ENCODE results near the gene FHIT. TPM values are rescaled to one million over a fixed set of nuclear protein-coding genes. Genes with fewer than 3 reads are reported as not detected.
A peak's percentile ranks its signal among the peaks of the same experiment; 100 is the strongest.
"Not testable (repeated sequence)": the region's sequence is repeated elsewhere in the genome, so short reads cannot be mapped to it uniquely, and the experiment has no call there.

The FHIT gene
- total RNA-seq, 1 donor from 2014 or later = 22.6 TPM

DNA sequence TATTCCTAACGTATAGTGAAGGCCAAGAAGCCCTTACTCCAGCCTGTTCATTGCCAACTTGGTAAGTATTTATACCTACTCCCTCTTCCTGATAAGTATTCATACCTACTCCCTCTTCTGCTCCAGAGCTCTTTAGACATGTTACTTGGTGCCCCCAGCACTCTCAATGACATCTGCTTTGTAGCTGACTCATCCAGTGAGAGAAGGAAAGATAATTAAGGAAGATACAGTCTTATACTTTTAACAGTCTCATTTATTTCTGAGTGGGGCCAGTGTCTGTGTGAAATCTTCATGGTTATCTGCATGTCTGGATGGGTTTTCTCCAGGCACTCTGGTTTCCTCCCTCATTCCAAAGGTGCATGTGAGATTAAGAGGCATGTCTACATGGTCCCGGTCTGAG lies 698.7 kb downstream of the FHIT start:
- peaks cover 6% of the 10 kb centered on the region for H3K9me3 Mint-ChIP-seq
- no peak for DNase-seq (ENCODE audit: low spot score)
- H3K27me3 Mint-ChIP-seq (ENCODE audit: insufficient read depth) = peaks cover 4% of the 10 kb centered on the region
- peaks cover 2% of the 10 kb centered on the region for H3K36me3 Mint-ChIP-seq (ENCODE audit: low read depth)
- peaks cover 35% of the 10 kb centered on the region for H3K4me1 Mint-ChIP-seq (ENCODE audit: low read depth)
- H3K4me3 Mint-ChIP-seq = no peak overlapping the region
- peak overlapping the region; percentile 1 for H3K27ac Mint-ChIP-seq
- intact Hi-C loops (cut with micrococcal nuclease) = loop anchor here (2.0 to 10.0 kb wide), 4 partner anchors 364 to 998 kb away; no protein-coding TSS in a partner anchor

DNA sequence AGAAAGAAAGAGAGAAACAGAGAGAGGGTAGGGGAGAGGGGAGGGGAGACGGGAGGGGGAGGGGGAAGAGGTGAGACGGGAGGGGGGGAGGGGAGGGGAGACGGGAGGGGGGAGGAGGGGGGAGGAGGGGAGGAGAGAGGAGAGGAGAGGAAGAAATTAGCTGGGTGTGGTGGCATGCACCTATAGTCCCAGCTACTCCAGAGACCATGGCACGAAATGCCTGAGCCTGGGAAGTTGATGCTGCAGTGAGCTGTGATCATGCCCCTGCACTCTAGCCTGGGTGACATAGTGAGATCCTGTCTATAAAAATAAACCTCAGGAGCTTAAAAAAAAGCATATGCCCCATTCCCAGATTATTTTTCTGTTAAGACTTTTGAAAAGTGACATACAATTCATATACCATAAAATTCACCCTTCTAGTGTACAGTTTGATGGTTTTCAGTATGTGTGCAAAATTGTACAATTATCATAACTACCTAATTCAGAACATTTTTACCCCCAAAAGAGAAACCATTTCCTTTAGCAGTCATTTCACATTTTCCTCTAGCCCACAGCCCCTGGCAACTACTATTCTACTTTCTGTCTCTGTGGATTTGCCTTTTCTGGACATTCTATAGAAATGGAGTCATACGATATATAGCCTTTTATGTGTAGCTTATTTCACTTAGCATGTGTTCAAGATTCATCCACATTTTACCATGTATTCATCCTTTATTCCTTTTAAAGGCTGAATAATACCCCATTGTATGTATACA lies 699.6 kb downstream of the FHIT start:
- Mint-ChIP-seq H3K4me3 (no peak overlapping the region), H3K4me1 (ENCODE audit: low read depth) (peaks cover 35% of the 10 kb centered on the region), H3K9me3 (peaks cover 6% of the 10 kb centered on the region), H3K36me3 (ENCODE audit: low read depth) (peaks cover 2% of the 10 kb centered on the region), H3K27ac (peak overlapping the region; percentile 75), H3K27me3 (ENCODE audit: insufficient read depth) (peaks cover 7% of the 10 kb centered on the region)
- intact Hi-C loops (cut with micrococcal nuclease) = loop anchor here (1.0 to 10.0 kb wide), 5 partner anchors 359 to 997 kb away; no protein-coding TSS in a partner anchor
- no peak for DNase-seq (ENCODE audit: low spot score)

DNA sequence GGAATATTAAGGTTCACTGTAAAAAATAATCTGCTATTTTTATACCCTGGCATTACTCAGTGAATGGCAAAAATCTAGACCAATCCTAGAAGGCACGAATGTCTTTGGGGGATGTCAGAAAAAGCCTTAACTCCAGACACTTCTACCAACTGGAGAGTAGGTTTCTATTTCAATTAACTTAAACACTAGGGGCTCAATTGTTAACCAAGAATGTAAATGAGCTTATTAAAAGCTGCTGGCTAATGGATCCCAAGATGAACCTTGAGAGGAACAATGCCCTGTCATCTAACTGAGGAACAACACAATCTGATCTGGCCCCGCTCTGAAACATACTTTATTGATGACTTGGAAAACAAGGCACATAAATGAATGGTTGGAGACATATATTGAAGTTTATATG lies 701.4 kb downstream of the FHIT start:
- peaks cover 6% of the 10 kb centered on the region for H3K9me3 Mint-ChIP-seq
- H3K27ac Mint-ChIP-seq = no peak overlapping the region
- no peak overlapping the region for H3K4me3 Mint-ChIP-seq
- peaks cover 8% of the 10 kb centered on the region for H3K27me3 Mint-ChIP-seq (ENCODE audit: insufficient read depth)
- DNase-seq (ENCODE audit: low spot score) = no peak
- peaks cover 2% of the 10 kb centered on the region for H3K36me3 Mint-ChIP-seq (ENCODE audit: low read depth)
- peaks cover 21% of the 10 kb centered on the region for H3K4me1 Mint-ChIP-seq (ENCODE audit: low read depth)
- intact Hi-C loops (cut with micrococcal nuclease) = loop anchor here (10.0 kb wide), 2 partner anchors 975 to 995 kb away; no protein-coding TSS in a partner anchor

DNA sequence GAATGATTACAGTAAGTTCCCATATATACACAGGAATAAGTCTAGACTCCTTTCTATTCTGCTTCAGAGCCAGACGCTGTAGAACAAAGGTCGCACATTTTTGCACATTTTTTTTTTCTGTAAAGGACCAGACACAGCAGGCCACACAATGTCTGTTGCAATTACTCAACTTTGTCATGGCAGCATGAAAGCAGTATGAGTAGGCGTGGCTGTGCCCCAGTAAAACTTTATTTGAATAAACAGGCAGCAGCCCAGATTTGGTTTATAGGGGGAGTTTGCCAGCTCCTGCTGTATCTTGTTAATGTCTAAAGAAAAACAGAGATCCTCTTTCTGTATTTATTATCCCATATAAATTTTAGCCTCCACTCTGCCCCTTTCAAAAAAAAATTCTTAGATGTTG lies 708.3 kb downstream of the FHIT start:
- H3K4me3 Mint-ChIP-seq = no peak overlapping the region
- intact Hi-C loops (cut with micrococcal nuclease) = no loop called here

DNA sequence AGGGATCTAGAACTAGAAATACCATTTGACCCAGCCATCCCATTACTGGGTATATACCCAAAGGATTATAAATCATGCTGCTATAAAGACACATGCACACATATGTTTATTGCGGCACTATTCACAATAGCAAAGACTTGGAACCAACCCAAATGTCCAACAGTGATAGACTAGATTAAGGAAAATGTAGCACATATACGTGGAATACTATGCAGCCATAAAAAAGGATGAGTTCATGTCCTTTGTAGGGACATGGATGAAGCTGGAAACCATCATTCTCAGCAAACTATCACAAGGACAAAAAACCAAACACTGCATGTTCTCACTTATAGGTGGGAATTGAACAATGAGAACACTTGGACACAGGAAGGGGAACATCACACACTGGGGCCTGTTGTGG lies 711.9 kb downstream of the FHIT start:
- peaks cover 11% of the 10 kb centered on the region for H3K9me3 Mint-ChIP-seq
- H3K27ac Mint-ChIP-seq; H3K27me3 Mint-ChIP-seq (ENCODE audit: insufficient read depth); H3K4me1 Mint-ChIP-seq (ENCODE audit: low read depth); H3K36me3 Mint-ChIP-seq (ENCODE audit: low read depth); intact Hi-C loops (cut with micrococcal nuclease); DNase-seq (ENCODE audit: low spot score); H3K4me3 Mint-ChIP-seq: not testable (repeated sequence)

More for the DNA sequence above, 708.3 kb downstream of the FHIT start:
- Mint-ChIP-seq H3K27me3 (ENCODE audit: insufficient read depth) (peaks cover 12% of the 10 kb centered on the region), H3K27ac (no peak overlapping the region), H3K4me1 (ENCODE audit: low read depth) (no peaks in the 10 kb centered on the region), H3K36me3 (ENCODE audit: low read depth) (no peaks in the 10 kb centered on the region), H3K9me3 (peaks cover 3% of the 10 kb centered on the region)
- no peak for DNase-seq (ENCODE audit: low spot score)

DNA sequence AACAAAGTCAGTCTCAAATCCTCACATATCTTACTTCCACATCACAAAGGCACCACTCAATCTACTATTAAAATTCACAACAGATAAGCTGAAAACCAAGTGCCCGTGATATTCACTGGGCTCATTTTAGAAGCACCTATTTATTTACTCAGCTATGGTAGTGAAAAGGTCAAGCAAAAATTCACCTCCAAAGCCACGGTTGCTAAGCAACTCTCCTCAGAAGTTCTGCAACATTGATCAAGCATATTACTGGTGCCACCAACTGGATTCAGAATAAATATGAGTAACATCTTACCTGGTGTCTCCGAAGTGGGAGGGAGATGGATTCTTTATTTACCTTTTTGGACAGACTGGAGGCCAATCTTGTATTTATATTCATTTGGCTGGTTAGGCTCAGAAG lies 714.8 kb downstream of the FHIT start:
- DNase-seq (ENCODE audit: low spot score) = no peak
- Mint-ChIP-seq H3K9me3 (peaks cover 11% of the 10 kb centered on the region), H3K4me3 (no peak overlapping the region), H3K36me3 (ENCODE audit: low read depth) (no peaks in the 10 kb centered on the region), H3K4me1 (ENCODE audit: low read depth) (no peaks in the 10 kb centered on the region), H3K27ac (no peak overlapping the region), H3K27me3 (ENCODE audit: insufficient read depth) (peaks cover 4% of the 10 kb centered on the region)
- intact Hi-C loops (cut with micrococcal nuclease) = no loop called here

DNA sequence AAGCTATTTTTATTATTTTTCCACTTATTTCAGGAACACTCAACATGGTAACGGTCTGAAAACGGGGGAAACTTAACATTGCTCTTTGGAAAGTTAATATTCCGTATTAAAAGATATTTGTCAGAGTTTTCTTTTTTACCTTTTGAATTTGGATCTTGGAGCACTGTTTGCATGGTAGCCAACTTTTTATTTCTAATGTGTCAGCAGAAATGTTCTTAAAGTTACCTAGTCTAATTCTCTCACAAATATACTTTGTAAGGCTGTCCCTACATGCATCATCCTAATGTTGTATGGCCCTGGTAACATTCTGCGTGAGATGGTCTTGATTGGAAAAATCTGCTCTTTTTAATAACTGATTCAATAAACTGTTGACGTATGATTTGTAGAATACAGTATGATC lies 719.5 kb downstream of the FHIT start:
- DNase-seq (ENCODE audit: low spot score) = no peak
- Mint-ChIP-seq H3K36me3 (ENCODE audit: low read depth) (no peaks in the 10 kb centered on the region), H3K27me3 (ENCODE audit: insufficient read depth) (no peaks in the 10 kb centered on the region), H3K4me3 (no peak overlapping the region), H3K9me3 (no peaks in the 10 kb centered on the region), H3K4me1 (ENCODE audit: low read depth) (no peaks in the 10 kb centered on the region), H3K27ac (no peak overlapping the region)
- intact Hi-C loops (cut with micrococcal nuclease) = no loop called here

DNA sequence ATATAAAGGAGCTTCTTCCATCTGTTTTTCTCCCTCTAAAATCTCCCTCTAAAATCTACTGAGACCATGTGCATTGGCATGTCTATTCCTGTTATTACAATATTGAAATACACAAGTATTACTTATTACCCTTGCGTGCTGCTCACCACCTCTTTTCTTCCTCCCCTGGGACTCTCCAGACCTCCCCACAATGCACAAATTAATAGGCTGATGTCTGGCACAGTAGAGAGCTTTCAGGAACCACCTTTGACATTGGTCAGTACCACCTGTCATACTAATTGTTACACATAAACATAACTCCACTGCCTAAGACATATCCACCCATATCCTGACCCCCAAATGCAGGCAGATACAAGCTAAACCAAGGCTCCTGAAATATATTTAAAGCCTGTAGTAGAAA lies 722.6 kb downstream of the FHIT start:
- no peaks in the 10 kb centered on the region for H3K36me3 Mint-ChIP-seq (ENCODE audit: low read depth)
- no peaks in the 10 kb centered on the region for H3K9me3 Mint-ChIP-seq
- intact Hi-C loops (cut with micrococcal nuclease) = no loop called here
- H3K27me3 Mint-ChIP-seq (ENCODE audit: insufficient read depth) = no peaks in the 10 kb centered on the region
- H3K27ac Mint-ChIP-seq = no peak overlapping the region
- DNase-seq (ENCODE audit: low spot score) = no peak
- no peaks in the 10 kb centered on the region for H3K4me1 Mint-ChIP-seq (ENCODE audit: low read depth)
- no peak overlapping the region for H3K4me3 Mint-ChIP-seq

DNA sequence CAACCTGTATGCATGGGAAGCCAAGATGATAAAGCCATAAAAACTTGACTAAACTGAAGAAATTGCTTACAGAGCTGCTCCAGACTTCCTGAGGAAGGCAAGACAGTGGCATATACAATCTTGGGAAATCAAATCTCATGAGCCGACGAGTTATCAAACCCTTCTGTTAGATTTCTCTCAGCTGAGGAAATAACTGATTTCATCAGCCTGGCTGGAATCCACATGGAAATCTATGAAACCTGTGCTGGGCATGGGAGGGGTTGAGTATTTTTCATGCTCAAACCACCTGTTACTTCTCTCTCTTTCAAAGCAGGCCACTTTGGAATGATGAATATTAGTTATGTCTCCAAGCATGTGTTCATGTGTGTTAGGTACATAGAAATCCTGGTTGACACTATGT lies 727.7 kb downstream of the FHIT start:
- DNase-seq (ENCODE audit: low spot score) = no peak
- no peak overlapping the region for H3K4me3 Mint-ChIP-seq
- intact Hi-C loops (cut with micrococcal nuclease) = no loop called here
- H3K27ac Mint-ChIP-seq = no peak overlapping the region
- no peaks in the 10 kb centered on the region for H3K27me3 Mint-ChIP-seq (ENCODE audit: insufficient read depth)
- peaks cover 2% of the 10 kb centered on the region for H3K36me3 Mint-ChIP-seq (ENCODE audit: low read depth)
- no peaks in the 10 kb centered on the region for H3K4me1 Mint-ChIP-seq (ENCODE audit: low read depth)
- peaks cover 5% of the 10 kb centered on the region for H3K9me3 Mint-ChIP-seq

DNA sequence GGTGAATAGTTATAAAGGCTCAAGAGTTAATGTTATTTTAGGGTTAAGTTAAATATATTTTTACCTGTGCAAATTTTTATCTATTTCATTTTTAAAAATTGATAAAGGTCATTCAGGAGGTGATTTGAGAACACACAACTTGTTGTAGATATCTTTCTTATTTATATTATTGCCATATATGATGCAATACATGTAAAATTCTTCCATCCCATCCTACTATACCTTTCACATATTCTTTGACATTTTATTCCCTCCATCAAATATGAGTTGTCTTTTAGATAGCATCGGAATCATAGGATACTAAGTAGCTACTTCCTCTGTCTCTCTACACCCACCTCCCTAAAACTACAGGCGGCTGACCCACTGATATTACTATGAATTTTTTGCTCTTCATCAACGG lies 734.1 kb downstream of the FHIT start:
- DNase-seq (ENCODE audit: low spot score) = no peak
- Mint-ChIP-seq H3K9me3 (peaks cover 5% of the 10 kb centered on the region), H3K36me3 (ENCODE audit: low read depth) (peaks cover 2% of the 10 kb centered on the region), H3K27me3 (ENCODE audit: insufficient read depth) (no peaks in the 10 kb centered on the region), H3K4me3 (no peak overlapping the region), H3K4me1 (ENCODE audit: low read depth) (no peaks in the 10 kb centered on the region), H3K27ac (no peak overlapping the region)
- intact Hi-C loops (cut with micrococcal nuclease) = no loop called here

DNA sequence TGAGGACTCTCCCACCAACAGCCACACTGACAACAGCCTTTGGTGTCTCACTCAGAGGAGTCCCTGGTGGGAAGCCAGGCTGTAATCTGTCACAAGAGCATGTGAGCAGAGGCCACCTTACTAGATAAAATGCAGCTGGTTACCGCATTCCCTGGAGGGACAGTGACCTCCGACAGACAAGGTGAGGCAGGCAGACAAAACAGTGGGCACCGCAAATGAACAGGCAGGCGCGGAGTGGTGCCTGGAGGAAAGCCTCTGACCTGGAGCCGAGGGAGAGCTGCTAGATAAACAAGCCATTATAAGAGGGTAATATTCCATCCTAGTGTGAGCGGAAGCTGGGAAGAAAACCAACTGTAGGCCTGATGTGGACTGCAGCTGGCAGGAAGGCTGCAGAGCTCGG lies 736.4 kb downstream of the FHIT start:
- Mint-ChIP-seq H3K9me3 (no peaks in the 10 kb centered on the region), H3K36me3 (ENCODE audit: low read depth) (no peaks in the 10 kb centered on the region), H3K4me1 (ENCODE audit: low read depth) (no peaks in the 10 kb centered on the region), H3K27ac (no peak overlapping the region), H3K4me3 (no peak overlapping the region), H3K27me3 (ENCODE audit: insufficient read depth) (no peaks in the 10 kb centered on the region)
- DNase-seq (ENCODE audit: low spot score) = no peak
- intact Hi-C loops (cut with micrococcal nuclease) = no loop called here

DNA sequence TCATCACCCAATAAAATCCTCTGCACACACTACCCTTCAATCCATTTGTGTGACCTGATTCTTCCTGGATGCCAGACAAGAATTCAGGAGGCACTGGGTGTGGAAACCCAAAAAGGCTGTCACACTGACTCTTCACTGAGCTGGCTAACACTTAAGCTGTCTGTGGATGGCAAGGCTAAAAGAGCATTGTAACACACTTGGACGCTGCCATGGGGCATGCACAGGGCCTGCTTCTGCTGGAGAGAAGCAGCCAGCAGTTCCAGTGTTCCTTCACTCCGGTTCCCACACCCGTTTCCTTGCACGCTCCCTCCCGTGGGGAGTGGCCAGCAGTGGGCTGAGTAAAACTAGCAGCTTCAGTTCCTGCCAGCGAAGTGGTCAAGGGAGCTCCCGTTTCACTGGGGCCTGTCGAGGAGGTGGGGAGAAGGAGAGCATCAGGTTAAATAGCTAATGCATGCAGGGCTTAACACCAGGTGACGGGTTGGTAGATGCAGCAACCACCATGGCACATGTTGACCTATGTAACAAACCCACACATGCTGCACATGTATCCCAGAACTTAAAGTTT lies 737.1 kb downstream of the FHIT start:
- DNase-seq (ENCODE audit: low spot score) = no peak
- no peak overlapping the region for H3K27ac Mint-ChIP-seq
- no peaks in the 10 kb centered on the region for H3K27me3 Mint-ChIP-seq (ENCODE audit: insufficient read depth)
- H3K9me3 Mint-ChIP-seq = peaks cover 2% of the 10 kb centered on the region
- H3K4me3 Mint-ChIP-seq = no peak overlapping the region
- H3K36me3 Mint-ChIP-seq (ENCODE audit: low read depth) = no peaks in the 10 kb centered on the region
- no peaks in the 10 kb centered on the region for H3K4me1 Mint-ChIP-seq (ENCODE audit: low read depth)
- intact Hi-C loops (cut with micrococcal nuclease) = no loop called here

DNA sequence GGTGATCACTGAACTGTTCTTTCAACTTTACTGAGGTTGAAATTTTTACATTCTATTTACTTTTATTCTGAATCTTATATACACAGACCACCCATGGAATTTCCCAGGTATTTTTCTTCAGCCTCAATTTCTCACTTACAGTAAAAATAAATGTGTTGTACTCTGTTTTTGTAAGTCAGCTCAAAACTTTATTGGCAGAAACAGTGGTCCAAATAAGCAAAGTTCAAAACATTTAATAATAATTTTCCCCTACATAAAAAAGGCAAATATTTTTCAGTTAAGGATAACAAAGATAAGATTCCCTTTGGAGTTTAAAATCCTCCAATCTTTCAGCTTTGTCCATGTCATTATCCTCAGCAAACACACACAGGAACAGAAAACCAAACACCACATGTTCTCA lies 738.0 kb downstream of the FHIT start:
- no peaks in the 10 kb centered on the region for H3K36me3 Mint-ChIP-seq (ENCODE audit: low read depth)
- no peaks in the 10 kb centered on the region for H3K27me3 Mint-ChIP-seq (ENCODE audit: insufficient read depth)
- DNase-seq (ENCODE audit: low spot score) = no peak
- H3K4me3 Mint-ChIP-seq = no peak overlapping the region
- no peaks in the 10 kb centered on the region for H3K4me1 Mint-ChIP-seq (ENCODE audit: low read depth)
- no peak overlapping the region for H3K27ac Mint-ChIP-seq
- intact Hi-C loops (cut with micrococcal nuclease) = no loop called here
- peaks cover 5% of the 10 kb centered on the region for H3K9me3 Mint-ChIP-seq
